Peyer's patch (tissue), 4 donors: ENCODE data around the gene MMAB.

Source experiments
- CTCF ChIP-seq, 6 experiments: fragments of 450-650 bp in 4 of 6; fragments of 200-600 bp in 2 of 6; sonication (generic) in 1 of 6; IDR thresholded peaks; one replicate each; pipeline ENCODE4 v1.5.1; 2017 to 2019; ENCODE audit warnings: antibody characterized with exemption in 6 of 6, mild to moderate bottlenecking in 3 of 6, moderate library complexity in 1 of 6
- POLR2A ChIP-seq, 2 donors: fragments of 450-650 bp; IDR thresholded peaks; one replicate each; pipeline ENCODE4 v1.5.1; 2017; ENCODE audit warnings: antibody characterized with exemption in 2 of 2, mild to moderate bottlenecking in 2 of 2, moderate library complexity in 2 of 2

GRCh38 chr12:109578330-109578927 is 5.1 kb upstream of the MMAB start:
- TF ChIP-seq CTCF (IDR thresholded peaks at IDR 0.05) = no peak
- no peak for TF ChIP-seq POLR2A (IDR thresholded peaks at IDR 0.05)
